WTC11 (cell line): Measurements from ENCODE around the gene PHLDB2. TPM values are rescaled to one million over a fixed set of nuclear protein-coding genes. Genes with fewer than 3 reads are reported as not detected.

Experiments
- ATAC-seq: fragments of 200-7000 bp; cut with Tn5 transposase; 2 replicates; pipeline ENCODE4 v1.10.0; 2021; ENCODE audit warnings: mild to moderate bottlenecking, moderate library complexity
- CTCF ChIA-PET: fragments of 300-600 bp; sonication (Branson Sonifier 250); formaldehyde crosslinking; loops from one replicate; lab custom pipeline; 2021; ENCODE audit warnings: antibody characterized with exemption; lab: Charles Lee
- POLR2A ChIA-PET: fragments of 350-600 bp; sonication (Branson Sonifier 250); formaldehyde crosslinking; loops from one replicate; lab custom pipeline; 2021; ENCODE audit warnings: antibody characterized with exemption; lab: Charles Lee
- DNase-seq: peaks from one replicate; pipeline ENCODE4 v3.0.0; 2021; ENCODE audit warnings: low spot score
- H3K27ac Mint-ChIP-seq: 2 replicates; pipeline ENCODE4 v1.8.0; 2021; ENCODE audit warnings: mixed read lengths
- H3K27me3 Mint-ChIP-seq: 2 replicates; pipeline ENCODE4 v1.8.0; 2021; ENCODE audit warnings: low read depth, mild to moderate bottlenecking, moderate library complexity, mixed read lengths
- H3K36me3 Mint-ChIP-seq: 2 replicates; pipeline ENCODE4 v1.8.0; 2021; ENCODE audit warnings: mixed read lengths
- H3K4me1 Mint-ChIP-seq: 2 replicates; pipeline ENCODE4 v1.8.0; 2022; ENCODE audit warnings: mixed read lengths
- H3K4me3 Mint-ChIP-seq: 2 replicates; pipeline ENCODE4 v1.8.0; 2021; ENCODE audit warnings: mild to moderate bottlenecking, moderate library complexity, mixed read lengths
- H3K9me3 Mint-ChIP-seq: 2 replicates; pipeline ENCODE4 v1.8.0; 2021; ENCODE audit warnings: mixed read lengths
- CREB1 ChIP-seq: sonication (generic); formaldehyde crosslinking; IDR thresholded peaks from 2 replicates; pipeline ENCODE4 v1.8.0; 2023; ENCODE audit warnings: mild to moderate bottlenecking, missing genetic modification reagents
- CREM ChIP-seq: sonication (generic); formaldehyde crosslinking; IDR thresholded peaks from 2 replicates; pipeline ENCODE4 v1.8.1; 2022; ENCODE audit warnings: mild to moderate bottlenecking, missing genetic modification reagents, moderate library complexity
- FOXK1 ChIP-seq: sonication (generic); formaldehyde crosslinking; IDR thresholded peaks from 2 replicates; pipeline ENCODE4 v1.8.0; 2022; ENCODE audit warnings: mild to moderate bottlenecking, moderate library complexity, missing genetic modification reagents
- FOXP4 ChIP-seq: sonication (generic); formaldehyde crosslinking; IDR thresholded peaks from 2 replicates; pipeline ENCODE4 v1.8.0; 2022; ENCODE audit warnings: mild to moderate bottlenecking, missing genetic modification reagents
- RELA ChIP-seq: sonication (generic); formaldehyde crosslinking; IDR thresholded peaks from 2 replicates; pipeline ENCODE4 v1.8.1; 2022; ENCODE audit warnings: missing genetic modification reagents, mild to moderate bottlenecking, borderline replicate concordance
- ZNF121 ChIP-seq: sonication (generic); formaldehyde crosslinking; IDR thresholded peaks from 2 replicates; pipeline ENCODE4 v1.8.0; 2023; ENCODE audit warnings: missing genetic modification reagents
- ZNF219 ChIP-seq: sonication (generic); formaldehyde crosslinking; IDR thresholded peaks from 2 replicates; pipeline ENCODE4 v1.8.0; 2023; ENCODE audit warnings: missing genetic modification reagents, mild to moderate bottlenecking, borderline replicate concordance
- ZNF281 ChIP-seq: sonication (generic); formaldehyde crosslinking; IDR thresholded peaks from 2 replicates; pipeline ENCODE4 v1.8.0; 2023; ENCODE audit warnings: mild to moderate bottlenecking, missing genetic modification reagents
- ZNF512 ChIP-seq: sonication (generic); formaldehyde crosslinking; IDR thresholded peaks from 2 replicates; pipeline ENCODE4 v1.8.1; 2022; ENCODE audit warnings: missing genetic modification reagents, borderline replicate concordance
- total RNA-seq: library from RNA; stranded (reverse); gene quantifications from 3 replicates; pipeline ENCODE4 v1.2.3, GENCODE V29; 2021

Gene PHLDB2
- total RNA-seq, 1 experiment from 2014 or later, result 40.3 TPM

- TF ChIP-seq CREB1 (CRISPR knock-in tag) (no peak), ZNF512 (CRISPR knock-in tag) (no peak)
Measured at GRCh38 chr3:111956449-111956848, 97.4 kb downstream of the PHLDB2 start (continued).

GRCh38 chr3:111956995-111957734, 98.1 kb downstream of the PHLDB2 start:
- H3K4me3 Mint-ChIP-seq, result peak overlapping the region; percentile 12
- peaks cover 3% of the 10 kb centered on the region for H3K36me3 Mint-ChIP-seq
- peaks cover 63% of the 10 kb centered on the region for H3K4me1 Mint-ChIP-seq
- no peak for DNase-seq
- POLR2A ChIA-PET, result no interaction called here
- ATAC-seq, result peak; percentile 80
- CTCF ChIA-PET, result interaction anchor here (0.7 to 2.0 kb wide), 12 partner anchors 11 to 288 kb away, joined by 3 to 10 read pairs (median 4); partner anchors contain the start of genes ABHD10 and PHLDB2
- H3K9me3 Mint-ChIP-seq, result no peaks in the 10 kb centered on the region
- no peak overlapping the region for H3K27ac Mint-ChIP-seq
- TF ChIP-seq ZNF281 (CRISPR knock-in tag), result no peak
- no peak for TF ChIP-seq ZNF121 (CRISPR knock-in tag)
- TF ChIP-seq FOXK1 (CRISPR knock-in tag), result 0 out of 2 replicates have a peak, but pooled peaks have one; percentile 33
- peaks cover 33% of the 10 kb centered on the region for H3K27me3 Mint-ChIP-seq

- Mint-ChIP-seq H3K4me1 (peaks cover 38% of the 10 kb centered on the region), H3K9me3 (no peaks in the 10 kb centered on the region), H3K27me3 (peaks cover 23% of the 10 kb centered on the region), H3K36me3 (peaks cover 3% of the 10 kb centered on the region), H3K4me3 (no peak overlapping the region), H3K27ac (peak overlapping the region; percentile 73; the same call in 1 of the 2 replicates)
- no peak for ATAC-seq
- no peak for DNase-seq
- ChIA-PET POLR2A (no interaction called here), CTCF (interaction anchor here (1.2 to 1.7 kb wide), 3 partner anchors 52 to 102 kb away, joined by 3 to 7 read pairs (median 6); no protein-coding TSS in a partner anchor)
- TF ChIP-seq ZNF219 (CRISPR knock-in tag), result no peak
Measured at GRCh38 chr3:111961461-111962164, 102.5 kb downstream of the PHLDB2 start.

- no peak overlapping the region for H3K27ac Mint-ChIP-seq
- DNase-seq, result no peak
- ChIA-PET CTCF (interaction anchor here (1.5 kb wide), 1 partner anchor 68 kb away, joined by 6 read pairs; no protein-coding TSS in a partner anchor), POLR2A (interaction anchor here (0.7 kb wide), 1 partner anchor 8 kb away, joined by 3 read pairs; no protein-coding TSS in a partner anchor)
- peaks cover 29% of the 10 kb centered on the region for H3K4me1 Mint-ChIP-seq
- H3K36me3 Mint-ChIP-seq, result peaks cover 3% of the 10 kb centered on the region
- ATAC-seq, result no peak
- H3K27me3 Mint-ChIP-seq, result peaks cover 13% of the 10 kb centered on the region
- H3K9me3 Mint-ChIP-seq, result no peaks in the 10 kb centered on the region
- no peak overlapping the region for H3K4me3 Mint-ChIP-seq
- TF ChIP-seq FOXK1 (CRISPR knock-in tag), result no peak
- no peak for TF ChIP-seq RELA (CRISPR knock-in tag)
- no peak for TF ChIP-seq CREM (CRISPR knock-in tag)
Measured at GRCh38 chr3:111963424-111963823, 104.4 kb downstream of the PHLDB2 start.

- H3K27ac Mint-ChIP-seq, result no peak overlapping the region
- DNase-seq, result no peak
- no peaks in the 10 kb centered on the region for H3K9me3 Mint-ChIP-seq
- ATAC-seq, result no peak
- no peak for TF ChIP-seq FOXP4
- POLR2A ChIA-PET, result no interaction called here
- no peaks in the 10 kb centered on the region for H3K27me3 Mint-ChIP-seq
- no peak overlapping the region for H3K4me3 Mint-ChIP-seq
- H3K36me3 Mint-ChIP-seq, result peaks cover 4% of the 10 kb centered on the region
- H3K4me1 Mint-ChIP-seq, result peaks cover 17% of the 10 kb centered on the region
- CTCF ChIA-PET, result interaction anchor here (1.0 kb wide), 2 partner anchors 16 to 70 kb away, joined by 4 to 5 read pairs; no protein-coding TSS in a partner anchor
Measured at GRCh38 chr3:111965484-111965883, 106.4 kb downstream of the PHLDB2 start.
